ENCODE results near the gene PRLH.

The PRLH gene

GRCh38 chr2:237569041-237569440, 2.7 kb downstream of the PRLH start:
- no peak for DNase-seq (ENCODE audit: low spot score)
- TF ChIP-seq CTCF (IDR thresholded peaks at IDR 0.05; ENCODE audit: borderline replicate concordance, control extremely low read depth, extremely low read depth, insufficient read depth, missing control alignments), result no peak
- in situ Hi-C loops (cut with MboI; ENCODE audit: low sequenced_read_pairs, unreplicated experiment), result no loop called here

- TF ChIP-seq CTCF (IDR thresholded peaks at IDR 0.05; ENCODE audit: borderline replicate concordance, control extremely low read depth, extremely low read depth, insufficient read depth, missing control alignments), result no peak
- no peak for DNase-seq (ENCODE audit: low spot score)
- in situ Hi-C loops (cut with MboI; ENCODE audit: low sequenced_read_pairs, unreplicated experiment), result loop anchor here (5.0 kb wide), 1 partner anchor 58 kb away; no protein-coding TSS in a partner anchor
Observed at GRCh38 chr2:237569896-237570295, 3.5 kb downstream of the PRLH start.

- TF ChIP-seq CTCF (IDR thresholded peaks at IDR 0.05; ENCODE audit: borderline replicate concordance, control extremely low read depth, extremely low read depth, insufficient read depth, missing control alignments), result no peak
- DNase-seq (ENCODE audit: low spot score), result no peak
- in situ Hi-C loops (cut with MboI; ENCODE audit: low sequenced_read_pairs, unreplicated experiment), result loop anchor here (5.0 kb wide), 1 partner anchor 59 kb away; no protein-coding TSS in a partner anchor
Observed at GRCh38 chr2:237570776-237571335, 4.5 kb downstream of the PRLH start.

GRCh38 chr2:237571551-237571950, 5.2 kb downstream of the PRLH start:
- no peak for DNase-seq (ENCODE audit: low spot score)
- in situ Hi-C loops (cut with MboI; ENCODE audit: low sequenced_read_pairs, unreplicated experiment), result loop anchor here (5.0 kb wide), 1 partner anchor 59 kb away; no protein-coding TSS in a partner anchor
- TF ChIP-seq CTCF (IDR thresholded peaks at IDR 0.05; ENCODE audit: borderline replicate concordance, control extremely low read depth, extremely low read depth, insufficient read depth, missing control alignments), result no peak

GRCh38 chr2:237572021-237572741, 5.8 kb downstream of the PRLH start:
- in situ Hi-C loops (cut with MboI; ENCODE audit: low sequenced_read_pairs, unreplicated experiment), result loop anchor here (5.0 kb wide), 1 partner anchor 60 kb away; no protein-coding TSS in a partner anchor
- peak; percentile 86 for TF ChIP-seq CTCF (IDR thresholded peaks at IDR 0.05; ENCODE audit: borderline replicate concordance, control extremely low read depth, extremely low read depth, insufficient read depth, missing control alignments)
- peak; percentile 97 for DNase-seq (ENCODE audit: low spot score)

- DNase-seq (ENCODE audit: low spot score), result no peak
- no peak for TF ChIP-seq CTCF (IDR thresholded peaks at IDR 0.05; ENCODE audit: borderline replicate concordance, control extremely low read depth, extremely low read depth, insufficient read depth, missing control alignments)
- in situ Hi-C loops (cut with MboI; ENCODE audit: low sequenced_read_pairs, unreplicated experiment), result loop anchor here (5.0 kb wide), 1 partner anchor 60 kb away; no protein-coding TSS in a partner anchor
Observed at GRCh38 chr2:237572742-237573101, 6.3 kb downstream of the PRLH start.

Measured in GM13976 (cell line).